Endothelial cell (in vitro differentiated cells): ENCODE results near the gene UBN2. TPM values are rescaled to one million over a fixed set of nuclear protein-coding genes. Genes with fewer than 3 reads are reported as not detected.

Source experiments
- DNase-seq: peaks from one replicate; pipeline ENCODE4 v3.0.0; 2021; ENCODE audit warnings: low spot score
- H3K27ac Mint-ChIP-seq: one replicate; pipeline ENCODE4 v1.8.0; 2021; ENCODE audit warnings: mixed read lengths, inconsistent platforms; ENCODE audit not compliant: unreplicated experiment
- H3K27me3 Mint-ChIP-seq: one replicate; pipeline ENCODE4 v1.8.0; 2021; ENCODE audit warnings: mild to moderate bottlenecking, moderate library complexity, mixed read lengths, inconsistent platforms; ENCODE audit not compliant: unreplicated experiment
- H3K36me3 Mint-ChIP-seq: one replicate; pipeline ENCODE4 v1.8.0; 2021; ENCODE audit warnings: mild to moderate bottlenecking, low read depth, mixed read lengths, inconsistent platforms; ENCODE audit not compliant: unreplicated experiment
- H3K4me1 Mint-ChIP-seq: one replicate; pipeline ENCODE4 v1.8.0; 2021; ENCODE audit warnings: mild to moderate bottlenecking, mixed read lengths, inconsistent platforms; ENCODE audit not compliant: unreplicated experiment
- H3K4me3 Mint-ChIP-seq: one replicate; pipeline ENCODE4 v1.8.0; 2021; ENCODE audit warnings: mild to moderate bottlenecking, mixed read lengths, inconsistent platforms; ENCODE audit not compliant: unreplicated experiment
- H3K9me3 Mint-ChIP-seq: one replicate; pipeline ENCODE4 v1.8.0; 2021; ENCODE audit warnings: mixed read lengths, inconsistent platforms; ENCODE audit not compliant: unreplicated experiment
- CTCF ChIP-seq: fragments of 200-600 bp; sonication (generic); IDR thresholded peaks from one replicate; pipeline ENCODE4 v1.5.0; 2021; ENCODE audit warnings: antibody characterized with exemption; ENCODE audit not compliant: unreplicated experiment
- total RNA-seq: library from RNA; stranded (reverse); fragmentation: NEBNext Ultra II Directional; extraction: Animal tissue kit (Norgen Biotek cat#: 25700); gene quantifications from one replicate; pipeline ENCODE4 v1.2.1, GENCODE V29; 2021; ENCODE audit not compliant: unreplicated experiment

Gene UBN2
- total RNA-seq, 1 donor from 2014 or later, result 22.2 TPM

GRCh38 chr7:139186146-139186545 lies 44.9 kb upstream of the UBN2 start:
- Mint-ChIP-seq H3K27ac (no peak overlapping the region), H3K27me3 (no peaks in the 10 kb centered on the region), H3K36me3 (peaks cover 5% of the 10 kb centered on the region), H3K4me3 (no peak overlapping the region), H3K9me3 (no peaks in the 10 kb centered on the region), H3K4me1 (peaks cover 8% of the 10 kb centered on the region)
- no peak for TF ChIP-seq CTCF
- DNase-seq, result no peak

GRCh38 chr7:139189357-139189756 lies 41.7 kb upstream of the UBN2 start:
- H3K9me3 Mint-ChIP-seq, result no peaks in the 10 kb centered on the region
- H3K4me3 Mint-ChIP-seq, result no peak overlapping the region
- no peaks in the 10 kb centered on the region for H3K27me3 Mint-ChIP-seq
- no peaks in the 10 kb centered on the region for H3K4me1 Mint-ChIP-seq
- TF ChIP-seq CTCF, result no peak
- H3K36me3 Mint-ChIP-seq, result peaks cover 2% of the 10 kb centered on the region
- DNase-seq, result no peak
- no peak overlapping the region for H3K27ac Mint-ChIP-seq

DNA sequence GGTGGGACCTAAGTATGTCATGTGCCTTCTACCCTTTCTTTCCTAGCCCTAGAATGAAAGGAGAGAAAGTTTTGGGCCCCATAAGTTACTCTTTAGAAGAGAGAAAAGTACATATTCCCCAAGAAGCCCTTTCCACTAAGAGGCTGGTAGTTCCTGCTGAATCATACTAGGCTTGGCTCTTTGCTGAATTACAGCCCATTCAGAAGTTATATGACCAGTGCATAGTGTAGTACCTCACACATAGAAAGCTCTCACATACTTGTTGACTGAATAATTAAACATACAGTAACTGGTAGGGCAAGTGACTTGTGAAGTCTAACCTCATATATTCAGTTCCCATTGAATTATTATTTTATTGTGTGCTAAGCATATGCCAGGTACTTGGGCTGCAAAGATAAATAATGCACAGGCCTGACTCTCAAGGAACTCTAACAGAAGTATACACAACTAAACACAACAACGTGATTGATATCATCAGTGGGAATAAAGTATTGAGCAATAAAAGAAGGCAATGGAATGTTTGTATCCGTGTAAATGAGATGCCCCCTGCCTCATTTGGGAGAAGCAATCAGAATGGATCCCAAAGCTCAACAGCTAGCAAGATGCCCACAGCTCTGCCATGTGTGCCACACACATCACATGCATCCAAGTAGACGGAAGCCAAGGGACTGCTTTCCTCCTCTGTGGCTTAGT lies 38.9 kb upstream of the UBN2 start:
- Mint-ChIP-seq H3K4me3 (no peak overlapping the region), H3K27ac (no peak overlapping the region), H3K9me3 (no peaks in the 10 kb centered on the region), H3K36me3 (no peaks in the 10 kb centered on the region), H3K4me1 (no peaks in the 10 kb centered on the region), H3K27me3 (no peaks in the 10 kb centered on the region)
- TF ChIP-seq CTCF, result no peak
- no peak for DNase-seq

GRCh38 chr7:139200382-139200781 lies 30.7 kb upstream of the UBN2 start:
- TF ChIP-seq CTCF, result no peak
- Mint-ChIP-seq H3K9me3 (no peaks in the 10 kb centered on the region), H3K27ac (no peak overlapping the region), H3K27me3 (no peaks in the 10 kb centered on the region), H3K4me3 (no peak overlapping the region), H3K4me1 (no peaks in the 10 kb centered on the region), H3K36me3 (no peaks in the 10 kb centered on the region)
- no peak for DNase-seq

- no peak for DNase-seq
- Mint-ChIP-seq H3K27me3 (no peaks in the 10 kb centered on the region), H3K36me3 (no peaks in the 10 kb centered on the region), H3K9me3 (peaks cover 10% of the 10 kb centered on the region), H3K27ac (no peak overlapping the region), H3K4me3 (no peak overlapping the region), H3K4me1 (no peaks in the 10 kb centered on the region)
- no peak for TF ChIP-seq CTCF
Observed at GRCh38 chr7:139203992-139204391, 27.0 kb upstream of the UBN2 start.
